DMS114 treated with DMSO at 0.1 percent for 48 hours (cell line): ENCODE measurements around the gene BAIAP2.

Experiments
- DNase-seq: peaks from one replicate; lab custom pipeline; 2025; ENCODE audit not compliant: unreplicated experiment; lab: John Stamatoyannopoulos, UW

Gene BAIAP2

GRCh38 chr17:81121841-81122733, 87.1 kb downstream of the BAIAP2 start:
- no peak for DNase-seq

DNA sequence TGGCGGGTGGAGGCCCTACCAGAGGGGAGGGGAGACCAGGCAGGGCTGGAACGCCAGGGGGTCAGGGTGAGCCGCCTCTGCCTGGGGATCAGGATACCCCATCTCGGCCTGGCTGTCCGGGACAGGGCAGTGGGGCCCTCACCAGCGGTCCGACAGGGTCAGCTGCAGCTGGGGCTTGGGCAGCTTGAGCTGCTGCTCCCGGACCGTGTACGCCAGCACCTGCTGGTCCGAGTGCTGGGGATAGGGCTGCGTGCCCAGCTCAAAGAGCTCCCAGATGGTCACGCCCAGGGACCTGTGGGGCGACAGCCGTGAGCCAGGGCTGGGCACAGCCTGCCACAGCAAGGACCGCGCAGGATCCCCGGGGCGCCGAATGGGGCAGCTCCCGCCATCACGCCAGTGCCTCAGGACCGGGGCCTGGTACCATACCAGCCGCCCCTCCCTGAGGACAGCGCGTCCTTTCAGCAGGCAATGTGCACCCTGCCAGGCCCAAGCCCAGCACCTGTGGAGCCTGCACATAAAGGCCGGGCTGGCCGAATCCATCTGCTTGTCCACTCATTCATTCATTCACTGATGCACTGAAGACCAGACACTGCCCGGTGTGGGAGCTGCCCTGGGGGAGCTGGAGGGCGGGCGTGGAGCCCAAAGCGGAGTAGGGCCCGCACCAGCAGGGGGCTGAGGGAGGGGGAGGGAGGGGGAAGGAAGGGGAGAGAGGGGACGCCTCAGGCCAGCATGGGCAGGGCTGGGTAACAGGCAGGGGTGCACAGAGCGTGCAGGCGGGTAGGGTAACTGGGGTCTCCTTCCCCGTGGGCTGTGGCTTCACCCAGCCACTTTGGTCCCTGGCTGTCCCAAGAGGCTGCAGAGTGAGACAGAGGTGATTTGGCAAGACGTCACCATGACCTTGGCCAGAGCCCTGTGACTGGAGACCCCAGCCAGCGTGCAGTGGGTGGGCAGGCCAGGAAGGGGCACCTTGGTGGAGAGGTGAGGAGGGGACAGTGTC, 88.4 kb downstream of the BAIAP2 start:
- DNase-seq = no peak

GRCh38 chr17:81124377-81124776, 89.4 kb downstream of the BAIAP2 start:
- no peak for DNase-seq

DNA sequence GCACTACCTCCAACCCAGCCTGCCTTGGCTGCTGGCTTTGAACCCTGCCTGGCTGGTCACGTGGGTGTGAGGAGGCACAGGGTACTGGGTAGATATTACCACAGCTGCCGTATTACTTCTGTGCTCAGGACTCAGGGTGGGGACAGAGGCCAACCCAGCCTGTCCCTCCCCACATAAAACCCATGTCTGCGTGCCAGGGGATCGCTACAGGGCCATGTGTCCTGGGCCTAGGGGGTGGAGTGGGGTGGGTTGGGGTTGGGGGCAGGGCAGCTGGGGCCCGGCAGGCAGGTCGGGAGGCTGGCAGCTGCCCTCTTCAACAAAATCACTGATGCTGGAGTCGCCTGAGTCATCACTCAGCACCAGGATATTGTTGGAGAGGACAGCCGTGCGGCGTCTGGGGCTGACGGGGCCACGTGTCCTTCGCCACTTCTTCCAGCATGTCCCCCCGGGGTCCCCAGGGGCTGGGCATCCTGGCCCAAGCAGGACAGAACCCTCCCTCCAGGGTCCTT, 90.7 kb downstream of the BAIAP2 start:
- DNase-seq = no peak

DNA sequence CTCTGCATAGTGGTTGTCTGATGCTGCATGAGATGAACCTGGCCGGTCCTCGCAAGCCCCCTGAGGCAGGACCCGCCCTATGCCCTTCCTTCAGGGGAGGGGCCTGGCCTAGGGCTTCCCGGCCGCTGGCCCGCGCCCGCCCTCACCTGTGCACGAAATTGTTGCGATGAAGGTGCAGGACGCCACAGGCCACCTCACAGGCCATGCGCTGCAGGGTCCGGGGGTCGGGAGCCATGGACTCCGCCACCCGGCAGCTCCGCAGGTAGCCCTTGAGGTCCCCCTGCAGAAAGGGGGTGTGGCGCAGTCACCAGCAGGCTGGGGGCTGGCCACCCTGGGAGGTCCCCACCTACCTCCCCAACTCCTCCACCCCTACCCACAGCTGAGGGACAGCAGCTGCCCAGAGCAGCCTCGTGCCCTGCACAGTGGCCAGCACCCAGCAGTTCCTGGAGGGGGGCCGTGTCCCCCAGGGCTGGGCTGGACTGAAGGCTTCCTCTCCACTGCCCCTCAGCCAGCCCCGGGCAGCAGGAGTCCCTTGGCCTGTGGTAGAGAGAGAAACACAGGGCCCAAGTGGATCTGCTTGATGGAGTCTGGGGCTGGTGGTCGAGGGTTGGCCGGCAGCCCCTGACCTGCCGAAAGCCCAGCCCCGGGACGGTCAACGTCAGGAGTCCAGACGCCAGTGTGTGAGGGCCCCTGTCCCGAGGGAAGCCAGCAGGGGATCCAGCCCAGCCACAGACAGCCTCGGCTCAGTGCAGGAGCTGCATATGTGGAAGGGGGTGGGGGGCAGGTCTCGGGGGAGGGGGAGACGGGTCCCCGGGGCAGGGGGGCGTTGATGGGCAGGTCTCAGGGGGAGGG, 91.6 kb downstream of the BAIAP2 start:
- no peak for DNase-seq

DNA sequence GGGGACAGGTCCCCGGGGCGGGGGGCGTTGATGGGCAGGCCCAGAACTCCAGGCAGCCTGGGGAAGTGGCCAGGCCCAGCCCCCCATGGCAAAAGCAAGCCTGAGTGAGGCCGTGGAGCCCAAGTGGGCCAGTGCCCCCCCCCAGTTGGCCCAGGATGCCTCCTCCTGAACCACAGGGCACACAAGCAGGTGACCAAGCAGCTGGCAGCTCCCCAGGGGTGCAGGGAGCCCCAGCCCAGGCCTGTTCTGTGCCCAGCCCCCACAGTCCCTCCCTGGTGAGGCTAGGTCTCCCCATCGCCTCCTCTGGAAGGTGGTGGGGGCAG, 92.1 kb downstream of the BAIAP2 start:
- no peak for DNase-seq

DNA sequence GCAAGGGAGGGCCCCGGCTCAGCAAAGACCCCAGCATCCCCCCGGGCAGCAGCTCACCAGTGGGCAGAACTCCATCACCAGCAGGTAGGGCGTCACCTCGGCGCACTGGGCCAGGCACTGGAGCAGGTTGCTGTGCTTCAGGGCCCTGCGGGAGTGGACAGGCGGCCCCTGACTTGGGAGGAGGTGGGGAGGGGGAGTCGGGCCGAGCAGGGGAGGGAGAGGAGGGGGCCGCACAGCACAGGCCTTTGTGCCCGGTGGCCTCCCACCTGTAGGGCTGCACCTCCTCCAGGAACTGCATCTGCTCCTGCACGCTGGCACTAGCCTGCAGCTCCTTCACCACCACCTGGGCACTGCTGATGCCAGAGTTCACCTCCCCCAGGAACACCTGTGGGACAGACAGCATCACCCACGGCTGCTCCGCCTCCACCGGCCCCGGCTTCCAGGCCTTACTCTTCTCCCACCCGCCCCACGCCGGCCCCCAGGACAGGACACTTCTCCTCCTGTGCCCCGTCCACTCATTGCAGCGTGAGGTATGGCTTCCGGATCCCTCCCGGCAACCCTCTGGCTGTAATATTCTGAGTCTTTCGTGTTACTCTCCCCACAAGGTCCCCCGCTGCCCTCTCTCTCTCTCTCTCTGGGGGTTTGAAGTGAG, 92.7 kb downstream of the BAIAP2 start:
- DNase-seq = no peak

DNA sequence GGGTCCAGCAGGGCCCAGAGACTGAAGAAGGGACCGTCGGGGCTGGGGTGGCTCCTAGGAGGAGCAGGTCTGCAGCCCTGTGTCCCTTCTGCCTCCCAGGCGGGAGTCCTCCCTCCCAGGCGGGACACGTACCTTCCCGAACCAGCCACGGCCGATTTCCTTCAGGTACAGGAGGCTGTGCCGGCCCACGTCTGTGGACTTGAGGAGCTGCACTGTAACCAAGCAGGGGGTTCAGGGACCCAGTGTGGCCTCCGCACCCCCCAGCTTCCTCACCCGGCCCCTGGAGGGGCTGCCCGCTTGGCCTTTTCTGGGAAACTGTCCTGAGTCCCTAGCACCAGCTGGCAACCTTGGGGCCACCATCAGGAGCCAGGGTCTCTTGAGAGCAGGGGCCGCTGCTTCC, 93.4 kb downstream of the BAIAP2 start:
- no peak for DNase-seq

GRCh38 chr17:81128774-81129173, 93.8 kb downstream of the BAIAP2 start:
- DNase-seq = no peak

DNA sequence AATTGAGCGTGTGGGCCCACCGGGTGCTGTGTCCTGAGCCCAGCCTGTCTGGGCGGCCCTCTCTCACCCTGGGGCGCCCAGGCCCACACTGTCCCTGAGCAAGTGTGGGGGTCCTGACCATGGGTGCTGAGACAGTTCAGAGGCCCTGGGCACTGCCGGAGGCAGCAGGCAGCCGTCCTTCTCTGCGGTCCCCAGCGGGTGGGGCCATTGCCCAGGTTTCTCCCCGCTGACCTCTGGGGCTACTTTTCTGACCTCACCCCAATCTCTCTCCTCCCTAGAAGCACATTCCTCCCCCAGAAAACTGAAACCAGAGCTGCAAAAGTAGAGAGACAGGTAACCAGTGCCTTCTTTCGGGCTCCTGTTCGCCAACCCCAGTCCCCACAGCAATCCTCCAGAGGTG, 94.3 kb downstream of the BAIAP2 start:
- DNase-seq = no peak

- no peak for DNase-seq
These were observed 94.9 kb downstream of the BAIAP2 start for GRCh38 chr17:81129711-81130367.

DNA sequence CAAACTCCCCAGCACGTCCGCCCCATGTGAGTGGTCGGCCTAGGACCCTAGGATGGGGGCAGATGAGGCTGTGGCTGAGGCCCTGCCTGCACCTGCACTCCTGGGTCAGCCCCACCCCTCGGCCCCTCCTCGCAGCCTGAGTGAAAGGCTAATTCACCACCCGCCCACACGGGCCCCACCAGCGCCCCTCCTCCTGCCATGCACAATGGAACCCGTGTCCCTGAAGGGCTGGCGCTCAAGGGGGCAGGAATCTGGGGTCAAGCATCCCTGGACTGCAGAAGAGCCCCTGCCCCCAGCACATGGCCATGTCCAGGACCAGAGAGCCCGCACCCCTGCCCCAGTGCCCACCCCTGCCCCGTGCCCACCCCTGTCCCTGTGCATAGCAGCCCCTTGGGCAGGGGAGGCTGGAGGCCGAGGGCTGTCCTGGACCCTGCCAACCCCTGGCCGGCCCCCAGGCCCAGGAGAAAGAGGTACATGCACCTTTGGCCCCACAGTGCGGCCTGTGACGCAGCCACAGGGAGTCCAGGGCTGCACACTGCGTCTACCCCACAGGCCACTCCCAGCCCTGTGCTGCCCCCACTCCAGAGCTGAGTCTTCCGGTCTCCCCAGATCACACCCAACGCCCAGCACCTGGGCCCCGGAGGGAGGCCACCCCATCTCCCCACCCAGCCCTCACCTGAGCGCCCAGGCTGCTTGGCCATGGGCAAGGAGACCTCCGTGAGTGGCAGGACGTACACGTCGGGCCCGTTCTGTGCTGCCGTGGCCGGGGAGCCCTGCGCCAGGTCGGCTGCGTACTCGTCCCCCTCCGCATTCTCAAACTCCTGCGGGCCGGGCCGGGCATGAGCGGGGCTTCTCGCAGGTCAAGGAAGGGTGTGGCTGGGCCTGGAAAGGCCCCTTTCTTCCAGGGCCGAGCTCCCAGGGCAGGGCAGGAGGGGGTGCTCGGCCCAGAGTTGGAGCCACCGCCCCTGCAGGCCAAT, 95.7 kb downstream of the BAIAP2 start:
- DNase-seq = no peak

- no peak for DNase-seq
These were observed 96.7 kb downstream of the BAIAP2 start for GRCh38 chr17:81131486-81132196.

- no peak for DNase-seq
These were observed 97.2 kb downstream of the BAIAP2 start for GRCh38 chr17:81132197-81132540.

GRCh38 chr17:81132770-81133723, 98.1 kb downstream of the BAIAP2 start:
- no peak for DNase-seq

GRCh38 chr17:81134064-81134781, 99.3 kb downstream of the BAIAP2 start:
- no peak for DNase-seq
